Caco-2 (cell line): ENCODE measurements around the gene SLC6A7. TPM values are rescaled to one million over a fixed set of nuclear protein-coding genes. Genes with fewer than 3 reads are reported as not detected.

Source experiments
- BruUV-seq: library from RNA; stranded (reverse); fragments of 400-500 nt; replicated peaks from 2 replicates; lab custom pipeline; 2021; lab: Mats Ljungman, UMichigan
- CTCF ChIA-PET: fragments of 300-600 bp; sonication (Branson Sonifier 250); formaldehyde crosslinking; loops from one replicate; lab custom pipeline; 2022; ENCODE audit warnings: antibody characterized with exemption; lab: Charles Lee
- POLR2A ChIA-PET: fragments of 300-600 bp; sonication (Branson Sonifier 250); formaldehyde crosslinking; loops from one replicate; lab custom pipeline; 2022; ENCODE audit warnings: antibody characterized with exemption; lab: Charles Lee
- DNase-seq, 2 experiments: peaks; one replicate each; pipeline versions ENCODE4 v3.0.0 to v3.0.0-alpha.2; 2020 to 2022
- H3K27me3 ChIP-seq: replicated peaks from 2 replicates; pipeline ENCODE4 v1.6.0; 2011; ENCODE audit warnings: low read length; ENCODE audit not compliant: control insufficient read depth, insufficient read depth
- H3K36me3 ChIP-seq: 2 replicates; pipeline ENCODE4 v1.5.1; 2011; ENCODE audit warnings: low read length; ENCODE audit not compliant: control insufficient read depth, insufficient read depth
- H3K4me1 ChIP-seq: fragments of 250-450 bp; sonication (Bioruptor Pico); 2 replicates; pipeline ENCODE4 v1.5.1; 2020; ENCODE audit warnings: mild to moderate bottlenecking
- H3K4me3 ChIP-seq: 2 replicates; pipeline ENCODE4 v1.5.1; 2011; ENCODE audit warnings: low read depth, mild to moderate bottlenecking, control low read depth, low read length
- H3K9me3 ChIP-seq: fragments of 250-450 bp; sonication (Bioruptor Pico); 2 replicates; pipeline ENCODE4 v1.5.1; 2020; ENCODE audit warnings: mild to moderate bottlenecking, moderate library complexity
- H3K27ac Mint-ChIP-seq: one replicate; pipeline ENCODE4 v1.8.0; 2022; ENCODE audit warnings: mixed read lengths; ENCODE audit not compliant: unreplicated experiment
- H3K27me3 Mint-ChIP-seq: one replicate; pipeline ENCODE4 v1.8.0; 2022; ENCODE audit warnings: mixed read lengths; ENCODE audit not compliant: insufficient read depth, unreplicated experiment
- H3K36me3 Mint-ChIP-seq: one replicate; pipeline ENCODE4 v1.8.0; 2022; ENCODE audit warnings: mild to moderate bottlenecking, mixed read lengths; ENCODE audit not compliant: insufficient read depth, unreplicated experiment
- H3K4me1 Mint-ChIP-seq: one replicate; pipeline ENCODE4 v1.8.0; 2022; ENCODE audit warnings: low read depth, mixed read lengths; ENCODE audit not compliant: unreplicated experiment
- H3K4me3 Mint-ChIP-seq: one replicate; pipeline ENCODE4 v1.8.0; 2022; ENCODE audit warnings: mild to moderate bottlenecking, moderate library complexity, mixed read lengths; ENCODE audit not compliant: unreplicated experiment
- H3K9me3 Mint-ChIP-seq: one replicate; pipeline ENCODE4 v1.8.0; 2022; ENCODE audit warnings: mixed read lengths; ENCODE audit not compliant: unreplicated experiment
- intact Hi-C: fragments of 100-400 bp; cut with micrococcal nuclease; formaldehyde crosslinking; loops from one replicate; pipeline ENCODE4 v1.10.0; 2022; ENCODE audit not compliant: unreplicated experiment
- total RNA-seq: library from RNA; stranded (reverse); gene quantifications from 2 replicates; pipeline ENCODE4 v1.2.3, GENCODE V29; 2022
- TF ChIP-seq, protein P1 (sequence below), 2 experiments: fragments of 200-600 bp in 1 of 2; IDR thresholded peaks; 1 replicate in 1 of 2; 2 replicates in 1 of 2; pipeline versions ENCODE4 v1.5.1 to v1.8.0; 2011 to 2022; ENCODE audit warnings: antibody characterized with exemption in 1 of 2, control low read depth in 1 of 2, inconsistent platforms in 1 of 2, low read depth in 1 of 2, low read length in 1 of 2, mild to moderate bottlenecking in 1 of 2, moderate library complexity in 1 of 2; ENCODE audit not compliant: insufficient read depth in 1 of 2, severe bottlenecking in 1 of 2, unreplicated experiment in 1 of 2

The SLC6A7 gene
- total RNA-seq, 1 experiment from 2014 or later: not detected

DNA sequence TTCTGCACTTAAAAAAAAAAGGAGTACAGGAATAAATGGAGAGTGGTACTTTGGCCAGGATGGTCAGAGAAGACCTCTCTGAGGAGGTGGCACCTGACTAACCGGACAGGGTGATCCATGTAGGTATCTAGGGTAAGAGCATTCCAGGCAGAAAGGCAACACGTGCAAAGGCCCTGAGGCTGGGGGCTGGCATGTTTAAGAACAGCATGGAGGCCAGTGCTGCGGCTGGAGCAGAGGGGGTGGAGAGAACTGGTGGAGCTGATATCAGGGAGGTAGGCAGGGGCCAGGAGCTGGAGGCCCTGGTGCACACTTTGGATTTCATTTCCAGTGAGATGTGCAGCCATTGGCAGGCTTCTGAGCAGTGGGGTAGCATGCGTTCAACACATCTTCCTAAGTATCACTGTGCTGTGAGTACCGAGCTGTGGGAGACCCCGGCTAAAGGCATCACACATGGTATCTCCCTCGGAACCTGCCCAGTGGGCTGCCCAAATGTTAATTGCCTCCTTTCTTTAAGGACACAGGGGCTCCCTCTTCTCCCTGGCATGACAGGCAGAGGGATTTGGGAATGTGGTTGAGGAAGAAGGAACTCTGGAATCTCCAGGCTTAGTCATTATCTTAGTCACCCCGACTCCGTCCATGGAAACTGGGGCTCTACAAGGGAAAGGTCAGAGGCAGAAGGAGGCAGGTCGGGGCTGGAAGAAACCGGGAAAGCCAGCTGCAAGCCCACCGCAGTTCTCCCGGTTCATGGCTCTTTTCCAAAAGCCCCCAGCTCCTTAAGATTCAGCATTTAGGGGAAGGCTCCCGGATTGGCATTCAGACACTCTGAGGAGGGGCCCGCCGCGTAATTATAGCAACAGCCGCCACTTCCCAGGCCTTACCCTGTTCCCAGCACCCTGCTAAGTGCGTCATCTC lies 18.6 kb downstream of the SLC6A7 start:
- H3K27me3 Mint-ChIP-seq: no peaks in the 10 kb centered on the region
- Histone ChIP-seq H3K27me3 (no peaks in the 10 kb centered on the region), H3K4me1 (peaks cover 12% of the 10 kb centered on the region), H3K36me3 (no peaks in the 10 kb centered on the region), H3K9me3 (no peaks in the 10 kb centered on the region), H3K4me3 (no peak overlapping the region)
- no peak for DNase-seq
- H3K9me3 Mint-ChIP-seq: no peaks in the 10 kb centered on the region
- POLR2A ChIA-PET: no interaction called here
- no peak overlapping the region for H3K4me3 Mint-ChIP-seq
- no TSS peak for BruUV-seq
- H3K36me3 Mint-ChIP-seq: peaks cover 6% of the 10 kb centered on the region
- peaks cover 29% of the 10 kb centered on the region for H3K4me1 Mint-ChIP-seq
- TF ChIP-seq, protein P1, sequence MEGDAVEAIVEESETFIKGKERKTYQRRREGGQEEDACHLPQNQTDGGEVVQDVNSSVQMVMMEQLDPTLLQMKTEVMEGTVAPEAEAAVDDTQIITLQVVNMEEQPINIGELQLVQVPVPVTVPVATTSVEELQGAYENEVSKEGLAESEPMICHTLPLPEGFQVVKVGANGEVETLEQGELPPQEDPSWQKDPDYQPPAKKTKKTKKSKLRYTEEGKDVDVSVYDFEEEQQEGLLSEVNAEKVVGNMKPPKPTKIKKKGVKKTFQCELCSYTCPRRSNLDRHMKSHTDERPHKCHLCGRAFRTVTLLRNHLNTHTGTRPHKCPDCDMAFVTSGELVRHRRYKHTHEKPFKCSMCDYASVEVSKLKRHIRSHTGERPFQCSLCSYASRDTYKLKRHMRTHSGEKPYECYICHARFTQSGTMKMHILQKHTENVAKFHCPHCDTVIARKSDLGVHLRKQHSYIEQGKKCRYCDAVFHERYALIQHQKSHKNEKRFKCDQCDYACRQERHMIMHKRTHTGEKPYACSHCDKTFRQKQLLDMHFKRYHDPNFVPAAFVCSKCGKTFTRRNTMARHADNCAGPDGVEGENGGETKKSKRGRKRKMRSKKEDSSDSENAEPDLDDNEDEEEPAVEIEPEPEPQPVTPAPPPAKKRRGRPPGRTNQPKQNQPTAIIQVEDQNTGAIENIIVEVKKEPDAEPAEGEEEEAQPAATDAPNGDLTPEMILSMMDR (IDR thresholded peaks at IDR 0.05; ENCODE audit: insufficient read depth in 1 of 2, low read depth in 1 of 2, low read length in 1 of 2, severe bottlenecking in 1 of 2, unreplicated experiment in 1 of 2): no peak
- intact Hi-C loops: no loop called here
- CTCF ChIA-PET: interaction anchor here (1.2 kb wide), 1 partner anchor 71 kb away, joined by 3 read pairs; no protein-coding TSS in a partner anchor
- peak overlapping the region; percentile 11 for H3K27ac Mint-ChIP-seq

DNA sequence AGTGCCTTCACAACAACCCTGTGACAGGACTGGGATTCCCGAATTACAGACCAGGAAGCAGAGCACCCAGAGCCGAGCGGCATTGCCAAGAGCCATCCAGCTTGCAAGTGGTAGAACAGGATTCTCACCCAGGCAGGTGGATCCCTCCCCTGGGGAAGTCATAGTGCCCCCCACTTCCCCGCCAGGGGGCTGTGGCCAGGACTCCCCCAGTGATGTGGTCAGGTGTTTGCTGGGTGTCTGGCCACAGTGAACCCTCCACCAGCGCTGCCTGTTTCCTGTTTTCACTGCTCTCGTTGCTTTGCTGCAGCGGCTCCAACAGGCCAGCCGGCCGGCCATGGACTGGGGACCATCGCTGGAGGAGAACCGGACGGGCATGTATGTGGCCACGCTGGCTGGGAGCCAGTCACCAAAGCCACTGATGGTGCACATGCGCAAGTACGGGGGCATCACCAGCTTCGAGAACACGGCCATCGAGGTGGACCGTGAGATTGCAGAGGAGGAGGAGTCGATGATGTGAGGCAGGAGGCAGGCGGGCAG lies 19.3 kb downstream of the SLC6A7 start:
- no peaks in the 10 kb centered on the region for H3K27me3 Mint-ChIP-seq
- DNase-seq: no peak
- H3K36me3 Mint-ChIP-seq: peaks cover 6% of the 10 kb centered on the region
- no peak overlapping the region for H3K27ac Mint-ChIP-seq
- H3K9me3 Mint-ChIP-seq: no peaks in the 10 kb centered on the region
- intact Hi-C loops: no loop called here
- TF ChIP-seq, protein P1 (IDR thresholded peaks at IDR 0.05; ENCODE audit: insufficient read depth in 1 of 2, low read depth in 1 of 2, low read length in 1 of 2, severe bottlenecking in 1 of 2, unreplicated experiment in 1 of 2): no peak
- peaks cover 29% of the 10 kb centered on the region for H3K4me1 Mint-ChIP-seq
- no peaks in the 10 kb centered on the region for H3K27me3 ChIP-seq
- ChIA-PET CTCF (interaction anchor here (1.2 kb wide), 1 partner anchor 72 kb away, joined by 3 read pairs; no protein-coding TSS in a partner anchor), POLR2A (no interaction called here)
- H3K4me1 ChIP-seq: peaks cover 12% of the 10 kb centered on the region
- no peak overlapping the region for H3K4me3 Mint-ChIP-seq
- BruUV-seq: no TSS peak
- no peak overlapping the region for H3K4me3 ChIP-seq
- H3K9me3 ChIP-seq: no peaks in the 10 kb centered on the region
- no peaks in the 10 kb centered on the region for H3K36me3 ChIP-seq

DNA sequence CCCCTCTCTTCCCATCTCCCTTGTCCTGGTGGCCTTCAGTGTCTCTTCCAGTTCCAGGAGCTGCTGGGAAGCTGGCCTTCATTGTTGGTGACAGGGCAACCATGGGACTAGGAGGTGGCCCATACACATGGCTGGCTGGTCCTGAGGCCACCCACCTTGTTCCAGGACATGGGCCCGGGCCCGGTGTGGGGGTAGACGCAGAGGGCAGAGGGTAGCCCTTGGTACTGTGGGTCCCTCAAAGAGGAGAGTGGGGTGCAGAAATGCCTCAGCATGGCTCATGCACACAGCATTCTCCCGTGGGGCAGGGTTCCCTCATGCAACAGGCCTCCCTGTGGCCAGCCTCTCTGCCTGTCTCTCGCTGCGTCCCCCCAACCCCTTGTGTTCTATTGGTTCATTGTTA lies 20.8 kb downstream of the SLC6A7 start:
- intact Hi-C loops: loop anchor here (1.0 to 10.0 kb wide), 3 partner anchors 50 to 376 kb away; no protein-coding TSS in a partner anchor

More for the DNA sequence above, 20.8 kb downstream of the SLC6A7 start:
- no TSS peak for BruUV-seq
- H3K27ac Mint-ChIP-seq: peak overlapping the region; percentile 76
- TF ChIP-seq, protein P1 (IDR thresholded peaks at IDR 0.05; ENCODE audit: insufficient read depth in 1 of 2, low read depth in 1 of 2, low read length in 1 of 2, severe bottlenecking in 1 of 2, unreplicated experiment in 1 of 2): no peak
- H3K4me1 ChIP-seq: peaks cover 15% of the 10 kb centered on the region
- H3K9me3 Mint-ChIP-seq: no peaks in the 10 kb centered on the region
- no peak for DNase-seq
- CTCF ChIA-PET: interaction anchor here (0.7 to 1.2 kb wide), 2 partner anchors 35 to 49 kb away, joined by 3 to 4 read pairs; no protein-coding TSS in a partner anchor
- H3K27me3 ChIP-seq: no peaks in the 10 kb centered on the region
- H3K36me3 Mint-ChIP-seq: peaks cover 6% of the 10 kb centered on the region
- POLR2A ChIA-PET: no interaction called here
- H3K27me3 Mint-ChIP-seq: no peaks in the 10 kb centered on the region
- no peaks in the 10 kb centered on the region for H3K36me3 ChIP-seq
- no peak overlapping the region for H3K4me3 ChIP-seq
- H3K4me1 Mint-ChIP-seq: peaks cover 29% of the 10 kb centered on the region
- H3K4me3 Mint-ChIP-seq: no peak overlapping the region
- no peaks in the 10 kb centered on the region for H3K9me3 ChIP-seq
